Fibroblast of lung (primary cell): Measurements from ENCODE around the gene PSAP.

Experiments
- EZH2 ChIP-seq: IDR thresholded peaks from 2 replicates; pipeline ENCODE4 v1.5.1; 2012; ENCODE audit warnings: low read length, control low read depth, mild to moderate bottlenecking; ENCODE audit errors: missing control alignments
- TF ChIP-seq, protein P1 (sequence below), 2 donors: IDR thresholded peaks in 1 of 2; conservative IDR thresholded peaks in 1 of 2; 1 replicate in 1 of 2; 2 replicates in 1 of 2; pipeline ENCODE4 v1.5.1; 2011 to 2012; ENCODE audit warnings: low read length in 2 of 2, control low read depth in 1 of 2, inconsistent platforms in 1 of 2, low read depth in 1 of 2, mild to moderate bottlenecking in 1 of 2

DNA sequence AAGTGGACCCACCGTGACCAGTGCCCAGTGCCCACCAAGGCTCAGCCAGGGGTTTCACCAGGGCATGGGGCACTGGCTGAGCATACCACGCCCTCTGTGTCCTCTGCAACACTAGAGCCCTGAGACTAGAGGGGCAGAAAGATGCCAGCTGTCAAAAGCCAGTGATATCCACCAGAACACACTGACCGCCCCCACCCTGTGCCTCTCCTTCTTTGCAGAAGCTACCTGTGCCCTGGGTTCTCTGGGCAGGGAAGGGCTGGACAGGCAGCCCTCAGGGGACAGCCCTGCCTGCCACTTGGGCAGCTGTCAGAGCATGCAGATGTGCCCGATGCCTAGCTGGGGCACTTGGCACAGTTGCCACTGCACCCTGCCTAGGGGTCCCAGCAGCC lies 78.2 kb downstream of the PSAP start:
- TF ChIP-seq, protein P1, sequence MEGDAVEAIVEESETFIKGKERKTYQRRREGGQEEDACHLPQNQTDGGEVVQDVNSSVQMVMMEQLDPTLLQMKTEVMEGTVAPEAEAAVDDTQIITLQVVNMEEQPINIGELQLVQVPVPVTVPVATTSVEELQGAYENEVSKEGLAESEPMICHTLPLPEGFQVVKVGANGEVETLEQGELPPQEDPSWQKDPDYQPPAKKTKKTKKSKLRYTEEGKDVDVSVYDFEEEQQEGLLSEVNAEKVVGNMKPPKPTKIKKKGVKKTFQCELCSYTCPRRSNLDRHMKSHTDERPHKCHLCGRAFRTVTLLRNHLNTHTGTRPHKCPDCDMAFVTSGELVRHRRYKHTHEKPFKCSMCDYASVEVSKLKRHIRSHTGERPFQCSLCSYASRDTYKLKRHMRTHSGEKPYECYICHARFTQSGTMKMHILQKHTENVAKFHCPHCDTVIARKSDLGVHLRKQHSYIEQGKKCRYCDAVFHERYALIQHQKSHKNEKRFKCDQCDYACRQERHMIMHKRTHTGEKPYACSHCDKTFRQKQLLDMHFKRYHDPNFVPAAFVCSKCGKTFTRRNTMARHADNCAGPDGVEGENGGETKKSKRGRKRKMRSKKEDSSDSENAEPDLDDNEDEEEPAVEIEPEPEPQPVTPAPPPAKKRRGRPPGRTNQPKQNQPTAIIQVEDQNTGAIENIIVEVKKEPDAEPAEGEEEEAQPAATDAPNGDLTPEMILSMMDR (conservative IDR thresholded peaks at IDR 0.05 in 1 of 2, IDR thresholded peaks at IDR 0.05 in 1 of 2; ENCODE audit: low read depth in 1 of 2, low read length in 2 of 2), result no peak
- no peak for TF ChIP-seq EZH2
